GM12864 (cell line): ENCODE results near the gene ZNF888.
A peak's percentile ranks its signal among the peaks of the same experiment; 100 is the strongest.
"Not testable (repeated sequence)": the region's sequence is repeated elsewhere in the genome, so short reads cannot be mapped to it uniquely, and the experiment has no call there.

Experiments
- DNase-seq: peaks from one replicate; pipeline ENCODE4 v3.0.0-alpha.2; 2011; ENCODE audit warnings: low read depth
- H3K4me3 ChIP-seq: 2 replicates; pipeline ENCODE4 v1.5.1; 2011; ENCODE audit warnings: mild to moderate bottlenecking, low read depth, low read length, control low read depth
- TF ChIP-seq, protein P1 (sequence below): IDR thresholded peaks from 2 replicates; pipeline ENCODE4 v1.5.1; 2011; ENCODE audit warnings: low read depth, mild to moderate bottlenecking, moderate library complexity, low read length, control low read depth, inconsistent platforms; ENCODE audit errors: missing control alignments

ZNF888 gene

DNA sequence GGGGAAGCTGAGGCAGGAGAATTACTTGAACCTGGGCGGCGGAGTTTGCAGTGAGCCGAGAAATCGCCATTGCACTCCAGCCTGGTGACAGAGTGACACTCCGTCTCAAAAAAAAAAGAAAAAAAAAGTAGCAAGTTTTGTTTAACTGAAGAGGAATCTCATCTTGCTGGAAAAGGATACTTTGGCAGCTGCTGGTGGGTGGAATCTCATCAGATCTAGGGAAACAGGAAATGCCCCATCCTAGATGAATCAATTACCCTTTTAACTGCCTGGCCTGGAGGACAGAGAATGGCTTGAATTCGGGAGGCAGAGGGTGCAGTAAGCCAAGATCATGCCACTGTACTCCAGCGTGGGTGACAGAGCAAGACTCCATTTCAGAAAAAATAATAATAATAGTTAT, 34.2 kb downstream of the ZNF888 start:
- TF ChIP-seq, protein P1, sequence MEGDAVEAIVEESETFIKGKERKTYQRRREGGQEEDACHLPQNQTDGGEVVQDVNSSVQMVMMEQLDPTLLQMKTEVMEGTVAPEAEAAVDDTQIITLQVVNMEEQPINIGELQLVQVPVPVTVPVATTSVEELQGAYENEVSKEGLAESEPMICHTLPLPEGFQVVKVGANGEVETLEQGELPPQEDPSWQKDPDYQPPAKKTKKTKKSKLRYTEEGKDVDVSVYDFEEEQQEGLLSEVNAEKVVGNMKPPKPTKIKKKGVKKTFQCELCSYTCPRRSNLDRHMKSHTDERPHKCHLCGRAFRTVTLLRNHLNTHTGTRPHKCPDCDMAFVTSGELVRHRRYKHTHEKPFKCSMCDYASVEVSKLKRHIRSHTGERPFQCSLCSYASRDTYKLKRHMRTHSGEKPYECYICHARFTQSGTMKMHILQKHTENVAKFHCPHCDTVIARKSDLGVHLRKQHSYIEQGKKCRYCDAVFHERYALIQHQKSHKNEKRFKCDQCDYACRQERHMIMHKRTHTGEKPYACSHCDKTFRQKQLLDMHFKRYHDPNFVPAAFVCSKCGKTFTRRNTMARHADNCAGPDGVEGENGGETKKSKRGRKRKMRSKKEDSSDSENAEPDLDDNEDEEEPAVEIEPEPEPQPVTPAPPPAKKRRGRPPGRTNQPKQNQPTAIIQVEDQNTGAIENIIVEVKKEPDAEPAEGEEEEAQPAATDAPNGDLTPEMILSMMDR = no peak
- no peak for DNase-seq
- H3K4me3 ChIP-seq = no peak overlapping the region

DNA sequence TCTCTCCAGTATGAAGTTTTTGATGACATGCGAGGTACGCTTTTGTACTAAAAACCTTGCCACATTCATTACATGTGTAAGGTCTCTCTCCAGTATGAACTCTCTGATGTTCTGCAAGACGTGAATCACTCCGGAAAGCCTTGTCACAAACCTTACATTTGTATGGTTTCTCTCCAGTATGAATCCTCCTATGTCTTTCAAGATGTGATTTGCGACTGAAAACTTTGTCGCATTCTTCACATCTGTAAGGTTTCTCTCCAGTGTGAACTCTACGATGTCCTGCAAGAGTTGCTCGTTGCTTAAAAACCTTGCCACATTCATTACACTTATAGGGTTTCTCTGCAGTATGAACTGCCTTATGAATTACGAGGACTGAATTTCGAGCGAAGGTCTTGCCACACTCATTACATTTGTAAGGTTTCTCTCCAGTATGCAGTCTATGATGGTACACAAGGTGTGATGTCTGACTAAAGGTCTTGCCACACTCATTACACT, 42.3 kb downstream of the ZNF888 start:
- TF ChIP-seq, protein P1 = no peak
- H3K4me3 ChIP-seq = no peak overlapping the region
- DNase-seq = no peak

DNA sequence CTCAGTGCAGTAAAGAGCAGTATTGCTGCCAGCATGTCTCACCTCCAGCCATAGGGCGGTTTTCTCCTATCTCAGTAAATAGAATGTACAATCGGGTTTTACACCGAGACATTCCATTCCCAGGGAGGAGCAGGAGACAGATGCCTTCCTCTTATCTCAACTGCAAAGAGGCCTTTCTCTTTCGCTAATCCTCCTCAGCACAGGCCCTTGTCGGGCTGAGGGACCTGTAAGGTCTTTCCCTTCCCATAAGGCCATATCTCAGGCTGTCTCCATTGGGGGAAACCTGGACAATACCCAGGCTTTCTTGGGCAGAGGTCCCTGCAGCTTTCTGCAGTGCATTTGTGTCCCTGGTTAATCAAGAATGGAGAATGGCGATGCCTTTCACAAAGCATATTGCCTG, 50.2 kb downstream of the ZNF888 start:
- not testable (repeated sequence) for DNase-seq, H3K4me3 ChIP-seq

DNA sequence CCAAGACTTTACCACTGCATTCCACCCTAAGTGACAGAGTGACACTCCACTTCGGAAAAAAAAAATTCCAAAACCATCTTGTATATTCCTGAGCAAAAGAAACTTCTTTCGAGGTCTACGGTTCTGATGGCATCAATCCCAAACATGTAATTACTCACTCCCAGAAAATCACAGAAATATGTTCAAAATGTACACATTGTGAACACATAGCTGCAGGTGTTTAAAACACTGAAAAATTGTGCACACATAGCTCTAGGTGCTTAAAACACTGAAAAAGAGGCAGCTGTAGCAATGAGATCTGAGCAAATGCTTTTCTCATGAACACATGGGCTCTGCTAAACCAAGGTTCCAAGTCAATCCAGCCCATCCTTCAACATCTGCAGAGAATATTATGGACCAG, 51.8 kb downstream of the ZNF888 start:
- H3K4me3 ChIP-seq = no peak overlapping the region
- TF ChIP-seq, protein P1 = no peak

DNA sequence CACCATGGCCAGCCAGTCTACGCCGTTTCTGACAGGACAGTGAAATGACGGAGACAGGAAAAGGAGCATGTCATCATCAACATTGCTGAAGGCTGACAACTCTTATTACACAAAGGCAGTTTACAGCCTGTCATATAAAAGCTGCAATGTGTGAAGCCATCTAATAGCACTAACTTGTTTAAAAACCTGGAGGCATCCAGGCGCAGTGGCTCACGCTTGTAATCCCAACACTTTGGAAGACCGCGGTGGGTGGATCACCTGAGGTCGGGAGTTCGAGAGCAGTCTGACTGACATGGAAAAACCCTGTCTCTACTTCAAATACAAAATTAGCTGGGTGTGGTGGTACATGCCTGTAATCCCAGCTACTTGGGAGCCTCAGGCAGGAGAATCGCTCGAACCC, 55.2 kb downstream of the ZNF888 start:
- DNase-seq, H3K4me3 ChIP-seq: not testable (repeated sequence)

More for the DNA sequence above, 51.8 kb downstream of the ZNF888 start:
- no peak for DNase-seq

DNA sequence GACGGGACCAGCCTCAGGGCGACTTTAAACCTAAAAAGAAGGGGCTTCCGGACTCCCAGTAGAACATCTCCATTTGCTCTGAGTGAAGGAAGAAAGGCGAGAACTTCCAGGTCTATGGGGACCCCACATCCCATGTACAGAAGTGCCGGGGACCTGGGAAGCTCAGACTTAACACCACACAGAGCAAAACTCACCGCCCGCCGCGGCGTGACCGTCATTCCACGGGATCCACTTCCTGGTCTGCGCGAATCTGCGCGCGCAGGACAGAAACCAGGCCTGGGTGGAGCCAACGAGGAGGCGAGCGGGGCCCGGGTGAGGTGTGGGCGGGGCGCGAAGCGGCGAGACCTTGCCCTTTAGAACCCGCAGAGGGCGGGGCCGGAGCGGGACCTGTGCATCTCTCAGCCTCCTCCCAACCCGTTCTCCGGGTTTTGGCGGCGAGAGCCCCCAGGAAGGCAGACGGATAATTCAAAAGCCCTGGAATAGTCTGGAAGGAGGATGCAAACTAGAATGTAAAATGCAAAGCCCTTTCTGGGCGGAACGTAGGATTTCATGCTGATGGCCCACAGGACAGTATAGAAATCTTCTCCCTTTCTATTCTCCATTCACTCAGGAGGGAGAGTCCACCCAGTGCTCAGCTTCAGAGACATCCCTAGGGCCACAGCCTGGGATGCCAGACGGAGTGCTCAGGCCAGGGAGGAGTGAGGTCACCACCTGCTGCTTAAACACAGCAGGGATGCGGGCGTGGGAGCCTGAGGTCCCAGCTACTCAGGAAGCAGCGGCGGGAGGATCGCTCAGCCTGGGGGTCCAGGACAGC, 65.6 kb downstream of the ZNF888 start, which contains the start of gene ZNF468:
TSS of gene ZNF468 (minus strand) at position 242 of the 814 bp plus-strand sequence. CDS start 3,347 bp downstream, outside the sequence.
- DNase-seq = peak; percentile 22
- peak within 1 kb of the TSS; percentile 86 for H3K4me3 ChIP-seq

DNA sequence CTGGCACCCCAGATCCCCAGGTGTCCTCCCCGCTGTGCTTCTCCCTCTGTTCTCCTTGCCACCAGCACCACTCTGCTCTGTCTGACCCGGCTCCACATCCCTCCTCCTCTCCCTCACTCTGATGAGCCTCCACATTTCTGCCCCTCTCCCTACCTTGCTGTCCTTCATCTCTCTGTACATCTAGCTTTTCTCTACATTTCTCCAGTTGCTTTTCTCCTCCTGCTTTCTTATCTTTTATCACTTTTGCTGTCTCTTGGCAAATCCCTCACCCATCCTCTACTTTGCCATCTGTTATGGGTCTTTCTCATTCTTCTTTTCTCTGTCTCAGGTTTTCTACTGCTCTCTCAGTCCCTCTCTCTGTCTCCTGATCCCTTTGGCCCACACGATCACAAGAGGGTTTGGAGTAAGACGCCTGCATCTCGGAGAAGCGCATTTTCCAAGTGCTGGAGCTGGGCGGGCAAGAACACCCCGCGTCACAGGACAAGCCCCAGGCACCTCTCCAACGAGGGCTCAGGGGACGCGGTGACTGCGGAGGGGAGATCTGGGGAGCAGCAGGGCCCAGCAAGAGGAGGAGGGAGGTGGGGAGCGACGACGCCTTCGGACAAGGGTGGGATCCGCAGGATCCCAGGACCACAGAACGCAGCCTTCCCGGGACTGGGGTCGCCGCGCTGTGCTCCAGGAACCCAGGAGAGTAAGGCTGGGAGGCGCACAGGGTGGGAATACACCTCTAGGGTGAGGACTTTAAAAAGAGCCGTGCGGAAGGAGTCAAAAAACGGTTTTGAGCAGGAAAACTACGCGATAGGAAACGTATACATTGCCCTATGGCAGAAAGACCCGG, 66.5 kb downstream of the ZNF888 start:
- DNase-seq = not testable (repeated sequence)
- peak overlapping the region; percentile 86 for H3K4me3 ChIP-seq
